ENCODE data around the gene HOXA10. TPM values are rescaled to one million over a fixed set of nuclear protein-coding genes. Genes with fewer than 3 reads are reported as not detected.

Gene HOXA10
- total RNA-seq, 1 experiment from 2014 or later = 19.6 TPM

DNA sequence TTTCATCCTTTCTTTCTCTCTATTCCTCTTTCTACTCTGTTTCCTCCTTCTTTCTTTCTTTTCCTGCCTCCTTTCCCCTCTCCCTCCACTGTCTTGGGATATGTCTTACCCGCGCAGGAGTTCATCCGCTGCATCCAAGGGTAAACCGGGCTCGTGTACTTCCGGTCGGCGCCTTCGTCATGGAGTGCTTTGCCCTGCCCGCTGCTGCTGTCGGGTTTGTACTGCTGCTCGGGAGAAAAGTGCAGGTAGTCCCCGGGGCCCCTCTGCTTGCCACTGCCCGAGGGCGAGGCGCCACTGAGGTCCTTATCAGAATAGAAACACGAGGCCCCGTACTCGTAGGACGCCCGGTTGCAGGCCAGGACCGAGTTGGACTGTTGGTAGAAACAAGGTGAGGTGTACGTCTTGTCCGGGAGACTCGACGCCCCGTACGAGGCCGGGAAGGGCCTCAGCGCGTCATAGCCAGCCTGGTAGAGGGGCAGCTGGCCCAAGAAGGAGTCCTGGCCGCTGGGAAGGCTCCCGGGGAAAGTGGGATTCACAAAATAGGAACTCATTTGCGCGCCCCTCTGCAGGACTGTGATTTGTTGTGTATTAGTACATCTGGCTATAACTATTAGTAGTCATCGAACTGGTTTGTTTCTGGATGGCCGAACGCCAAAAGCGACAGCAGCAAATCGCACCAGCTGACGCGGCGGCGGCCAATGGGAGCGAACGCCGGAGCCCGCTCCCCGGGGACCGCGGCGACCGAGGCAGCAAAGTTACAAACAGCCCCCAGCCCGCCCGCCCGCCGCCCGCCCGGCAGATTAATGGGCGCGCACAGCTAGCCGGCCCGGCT, 26.7 kb downstream of the HOXA10 start, which contains the start of gene HOXA6 (continued):
- TF ChIP-seq, protein P1, sequence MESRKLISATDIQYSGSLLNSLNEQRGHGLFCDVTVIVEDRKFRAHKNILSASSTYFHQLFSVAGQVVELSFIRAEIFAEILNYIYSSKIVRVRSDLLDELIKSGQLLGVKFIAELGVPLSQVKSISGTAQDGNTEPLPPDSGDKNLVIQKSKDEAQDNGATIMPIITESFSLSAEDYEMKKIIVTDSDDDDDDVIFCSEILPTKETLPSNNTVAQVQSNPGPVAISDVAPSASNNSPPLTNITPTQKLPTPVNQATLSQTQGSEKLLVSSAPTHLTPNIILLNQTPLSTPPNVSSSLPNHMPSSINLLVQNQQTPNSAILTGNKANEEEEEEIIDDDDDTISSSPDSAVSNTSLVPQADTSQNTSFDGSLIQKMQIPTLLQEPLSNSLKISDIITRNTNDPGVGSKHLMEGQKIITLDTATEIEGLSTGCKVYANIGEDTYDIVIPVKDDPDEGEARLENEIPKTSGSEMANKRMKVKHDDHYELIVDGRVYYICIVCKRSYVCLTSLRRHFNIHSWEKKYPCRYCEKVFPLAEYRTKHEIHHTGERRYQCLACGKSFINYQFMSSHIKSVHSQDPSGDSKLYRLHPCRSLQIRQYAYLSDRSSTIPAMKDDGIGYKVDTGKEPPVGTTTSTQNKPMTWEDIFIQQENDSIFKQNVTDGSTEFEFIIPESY (IDR thresholded peaks at IDR 0.05; ENCODE audit: extremely low read depth, insufficient replicate concordance, low read length) = no peak
- no peak for TF ChIP-seq ELF1 (IDR thresholded peaks at IDR 0.05; ENCODE audit: borderline replicate concordance, low read depth)
- no peak for TF ChIP-seq SP1 (IDR thresholded peaks at IDR 0.05; ENCODE audit: low read depth)
- TF ChIP-seq EGR1 (IDR thresholded peaks at IDR 0.05; ENCODE audit: low read depth) = no peak

DNA sequence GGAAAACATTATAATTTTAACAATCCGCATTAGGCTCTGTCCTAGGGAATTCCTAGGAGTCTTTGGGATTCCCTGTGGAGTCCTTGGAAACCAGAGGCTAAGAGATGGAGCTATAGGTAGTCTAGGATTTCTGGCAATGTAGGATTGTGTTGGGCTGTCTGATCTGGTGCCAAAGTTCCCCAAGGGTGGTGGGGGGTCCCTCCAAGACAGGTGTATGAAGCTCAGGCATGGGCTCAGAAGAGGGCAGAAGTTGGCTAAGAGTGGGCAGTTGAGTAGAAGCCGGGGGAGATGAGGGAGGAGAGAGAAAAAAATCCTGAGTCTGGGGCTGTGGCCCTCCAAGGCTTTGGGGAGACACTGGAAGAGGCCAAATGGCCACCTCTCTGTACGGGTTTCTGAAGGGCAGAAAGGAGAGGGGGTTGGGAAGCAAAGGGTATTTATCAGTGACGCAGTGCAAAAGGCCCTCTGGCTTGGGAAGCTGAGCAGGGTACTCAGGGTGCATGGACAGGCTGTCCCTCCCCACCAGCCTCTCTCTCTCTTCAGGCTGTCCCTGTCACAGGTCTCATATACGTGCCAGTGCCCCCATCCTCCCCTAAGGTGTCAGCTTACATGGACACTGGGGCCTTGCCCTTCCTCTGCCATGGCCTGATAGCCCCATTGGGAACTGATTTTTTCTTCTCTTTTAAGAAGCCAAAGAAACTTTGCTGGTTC, 27.5 kb downstream of the HOXA10 start:
- H3K4me1 ChIP-seq (ENCODE audit: control insufficient read depth in 1 of 2, insufficient read depth in 2 of 2, low read length in 2 of 2) = peaks cover 17 to 41% of the 10 kb centered on the region in 2 experiments
- no TSS peak for BruUV-seq (replicated peaks)
- no peak for ATAC-seq
- TF ChIP-seq EGR1 (IDR thresholded peaks at IDR 0.05; ENCODE audit: low read depth) (no peak), FOSL1 (IDR thresholded peaks at IDR 0.05; ENCODE audit: low read depth) (no peak), JUND (IDR thresholded peaks at IDR 0.05) (no peak), EZH2phosphoT487 (IDR thresholded peaks at IDR 0.05; ENCODE audit: borderline replicate concordance) (no peak)
- intact Hi-C loops (cut with micrococcal nuclease) = no loop called here
- no peaks in the 10 kb centered on the region for H3K9me2 ChIP-seq (ENCODE audit: insufficient read depth)
- no peaks in the 10 kb centered on the region for H3K9me3 ChIP-seq (ENCODE audit: control insufficient read depth in 1 of 2, insufficient read depth in 1 of 2, low read depth in 1 of 2, low read length in 2 of 2)
- no peak overlapping the region for H3K4me3 ChIP-seq (replicated peaks in 1 of 2; ENCODE audit: low read depth in 1 of 2, low read length in 2 of 2)
- CTCF ChIA-PET = no interaction called here
- H2AFZ ChIP-seq (ENCODE audit: low read depth, low read length, poor library complexity, severe bottlenecking) = no peak overlapping the region
- no peaks in the 10 kb centered on the region for H3K27me3 ChIP-seq (ENCODE audit: insufficient read depth, low read length)
- no peak for DNase-seq (ENCODE audit: low read depth, low spot score)
- no peaks in the 10 kb centered on the region for H4K20me1 ChIP-seq (ENCODE audit: insufficient read depth)
- peaks cover 44% of the 10 kb centered on the region for H3K79me2 ChIP-seq (ENCODE audit: insufficient read depth, low read length)
- no peak overlapping the region for H3K27ac ChIP-seq (ENCODE audit: low read depth, low read length)
- H3K9ac ChIP-seq (ENCODE audit: low read length) = no peak overlapping the region
- POLR2A ChIA-PET = no interaction called here
- RAD21 ChIA-PET (ENCODE audit: low non-redundant PET in 1 of 2, low total read pairs in 2 of 2, uncharacterized antibody in 2 of 2, unreplicated experiment in 2 of 2) = no interaction called here
- no peak overlapping the region for H3K4me2 ChIP-seq (ENCODE audit: low read length)
- H3K36me3 ChIP-seq (ENCODE audit: control insufficient read depth in 1 of 2, insufficient read depth in 2 of 2, low read length in 2 of 2) = peaks cover 6 to 12% of the 10 kb centered on the region in 2 experiments; a peak in 2 of 4 replicates
